H9 (cell line): ENCODE results near the gene MAP3K7. TPM values are rescaled to one million over a fixed set of nuclear protein-coding genes. Genes with fewer than 3 reads are reported as not detected.

ENCODE experiments used
- DNase-seq: peaks from one replicate; pipeline ENCODE4 v3.0.0-alpha.2; 2017
- H2AFZ ChIP-seq: one replicate; pipeline ENCODE4 v1.6.1; 2013; ENCODE audit warnings: mild to moderate bottlenecking, low read length, control low read depth, moderate library complexity
- H2AK5ac ChIP-seq: 2 replicates; pipeline ENCODE4 v1.6.1; 2013; ENCODE audit warnings: low read length, control low read depth, mixed read lengths; ENCODE audit not compliant: insufficient read length
- H2BK120ac ChIP-seq: one replicate; pipeline ENCODE4 v1.6.1; 2013; ENCODE audit warnings: low read depth, mild to moderate bottlenecking, low read length, control low read depth, inconsistent platforms; ENCODE audit not compliant: poor library complexity, severe bottlenecking
- H2BK12ac ChIP-seq: 2 replicates; pipeline ENCODE4 v1.6.1; 2013; ENCODE audit warnings: low read length, control low read depth, mixed read lengths, low read depth; ENCODE audit not compliant: insufficient read length
- H2BK15ac ChIP-seq: 2 replicates; pipeline ENCODE4 v1.6.1; 2013; ENCODE audit warnings: low read depth, low read length, control low read depth
- H2BK20ac ChIP-seq: one replicate; pipeline ENCODE4 v1.6.1; 2013; ENCODE audit warnings: low read depth, mild to moderate bottlenecking, low read length, control low read depth, inconsistent platforms; ENCODE audit not compliant: poor library complexity, severe bottlenecking
- H2BK5ac ChIP-seq: 2 replicates; pipeline ENCODE4 v1.6.1; 2013; ENCODE audit warnings: low read length, control low read depth, mixed read lengths; ENCODE audit not compliant: insufficient read length
- H3K14ac ChIP-seq: 2 replicates; pipeline ENCODE4 v1.6.1; 2013; ENCODE audit warnings: low read length, control low read depth; ENCODE audit not compliant: insufficient read depth
- H3K18ac ChIP-seq: 2 replicates; pipeline ENCODE4 v1.6.1; 2013; ENCODE audit warnings: low read depth, mild to moderate bottlenecking, mixed read lengths, low read length, control low read depth; ENCODE audit not compliant: insufficient read length
- H3K23ac ChIP-seq: 2 replicates; pipeline ENCODE4 v1.6.1; 2013; ENCODE audit warnings: low read length, control low read depth, mixed read lengths, low read depth; ENCODE audit not compliant: insufficient read length
- H3K23me2 ChIP-seq: 2 replicates; pipeline ENCODE4 v1.6.1; 2013; ENCODE audit warnings: low read depth, mild to moderate bottlenecking, mixed read lengths, low read length, control low read depth; ENCODE audit not compliant: insufficient read length, poor library complexity, severe bottlenecking
- H3K27ac ChIP-seq: 2 replicates; pipeline ENCODE4 v1.5.1; 2013; ENCODE audit warnings: low read length, control low read depth, mixed read lengths, low read depth; ENCODE audit not compliant: insufficient read length
- H3K27me3 ChIP-seq: 2 replicates; pipeline ENCODE4 v1.6.1; 2013; ENCODE audit warnings: low read length, control low read depth, inconsistent platforms; ENCODE audit not compliant: insufficient read depth
- H3K4ac ChIP-seq: 2 replicates; pipeline ENCODE4 v1.6.1; 2013; ENCODE audit warnings: low read depth, mild to moderate bottlenecking, control low read depth, inconsistent platforms, low read length, moderate library complexity
- H3K4me1 ChIP-seq: 2 replicates; pipeline ENCODE4 v1.6.1; 2013; ENCODE audit warnings: low read length, control low read depth, inconsistent platforms; ENCODE audit not compliant: insufficient read depth
- H3K4me2 ChIP-seq: 2 replicates; pipeline ENCODE4 v1.6.1; 2013; ENCODE audit warnings: low read length, control low read depth, mixed read lengths; ENCODE audit not compliant: insufficient read length, insufficient read depth
- H3K56ac ChIP-seq: 2 replicates; pipeline ENCODE4 v1.6.1; 2013; ENCODE audit warnings: low read depth, mild to moderate bottlenecking, mixed read lengths, low read length, control low read depth; ENCODE audit not compliant: insufficient read length
- H3K79me1 ChIP-seq: 2 replicates; pipeline ENCODE4 v1.6.1; 2013; ENCODE audit warnings: low read depth, mild to moderate bottlenecking, moderate library complexity, low read length, control low read depth, inconsistent platforms; ENCODE audit not compliant: insufficient read depth, poor library complexity, severe bottlenecking
- H3K79me2 ChIP-seq: 2 replicates; pipeline ENCODE4 v1.6.1; 2013; ENCODE audit warnings: low read length, control low read depth, inconsistent platforms; ENCODE audit not compliant: insufficient read depth
- H3K9ac ChIP-seq: 2 replicates; pipeline ENCODE4 v1.6.1; 2013; ENCODE audit warnings: low read length, control low read depth, mixed read lengths; ENCODE audit not compliant: insufficient read length; ENCODE audit errors: extremely low read depth
- H3K9me3 ChIP-seq: one replicate; pipeline ENCODE4 v1.6.1; 2013; ENCODE audit warnings: low read depth, low read length, inconsistent platforms; ENCODE audit not compliant: control insufficient read depth
- H3T11ph ChIP-seq: one replicate; pipeline ENCODE4 v1.6.1; 2013; ENCODE audit warnings: mild to moderate bottlenecking, low read length, control low read depth, inconsistent platforms
- H4K20me1 ChIP-seq: one replicate; pipeline ENCODE4 v1.6.1; 2013; ENCODE audit not compliant: control insufficient read depth, insufficient read length, insufficient read depth
- H4K5ac ChIP-seq: 2 replicates; pipeline ENCODE4 v1.6.1; 2013; ENCODE audit warnings: low read depth, mild to moderate bottlenecking, mixed read lengths, low read length, control low read depth; ENCODE audit not compliant: insufficient read length
- H4K8ac ChIP-seq: replicated peaks from 2 replicates; pipeline ENCODE4 v1.6.1; 2013; ENCODE audit warnings: low read length, control low read depth, mixed read lengths, low read depth; ENCODE audit not compliant: insufficient read length
- H4K91ac ChIP-seq: 2 replicates; pipeline ENCODE4 v1.6.1; 2013; ENCODE audit warnings: low read depth, mild to moderate bottlenecking, moderate library complexity, mixed read lengths, low read length, control low read depth; ENCODE audit not compliant: insufficient read length
- H3K27ac Mint-ChIP-seq, 3 experiments: 2 replicates in 2 of 3; 3 replicates in 1 of 3; pipeline ENCODE4 v1.8.0; 2020 to 2021; ENCODE audit warnings: mixed read lengths in 3 of 3, mild to moderate bottlenecking in 1 of 3, moderate library complexity in 1 of 3
- H3K27me3 Mint-ChIP-seq: 2 replicates; pipeline ENCODE4 v1.8.0; 2021; ENCODE audit warnings: low read depth, mild to moderate bottlenecking, moderate library complexity, mixed read lengths
- H3K36me3 Mint-ChIP-seq, 3 experiments: 2 replicates in 2 of 3; 3 replicates in 1 of 3; pipeline ENCODE4 v1.8.0; 2020 to 2021; ENCODE audit warnings: low read depth in 3 of 3, mixed read lengths in 3 of 3; ENCODE audit not compliant: insufficient read depth in 1 of 3
- H3K4me1 Mint-ChIP-seq, 2 experiments: 2 replicates each; pipeline ENCODE4 v1.8.0; 2020; ENCODE audit warnings: mixed read lengths in 2 of 2
- H3K4me3 Mint-ChIP-seq, 2 experiments: 2 replicates in 1 of 2; 3 replicates in 1 of 2; pipeline ENCODE4 v1.8.0; 2020 to 2021; ENCODE audit warnings: mild to moderate bottlenecking in 2 of 2, mixed read lengths in 2 of 2, moderate library complexity in 1 of 2
- H3K9me3 Mint-ChIP-seq, 2 experiments: 2 replicates in 1 of 2; 3 replicates in 1 of 2; pipeline ENCODE4 v1.8.0; 2020; ENCODE audit warnings: mild to moderate bottlenecking in 2 of 2, mixed read lengths in 2 of 2, moderate library complexity in 1 of 2
- CTCF ChIP-seq: fragments of 200-600 bp; sonication (generic); conservative IDR thresholded peaks from 3 replicates; pipeline ENCODE4 v1.8.0; 2021; ENCODE audit warnings: antibody characterized with exemption, mild to moderate bottlenecking
- WGBS: extraction: QIAGEN DNeasy Blood & Tissue Kit; methylation state at CpG from one replicate; pipeline ENCODE4 v1.1.7; 2013; ENCODE audit warnings: missing lambda C conversion rate, low lambda C conversion rate, mixed read lengths; ENCODE audit not compliant: insufficient read length; ENCODE audit errors: extremely low coverage; 5-methylcytosine and 5-hydroxymethylcytosine counted together
- total RNA-seq: library from RNA; stranded (reverse); gene quantifications from 2 replicates; pipeline ENCODE4 v1.2.1, GENCODE V29; 2021

Gene MAP3K7
- total RNA-seq, 1 experiment from 2014 or later = 31.3 TPM

- Histone ChIP-seq H3K4me2 (no peak overlapping the region), H4K8ac (no peak overlapping the region), H3K23ac (no peak overlapping the region), H2BK20ac (no peak overlapping the region), H2AFZ (no peak overlapping the region), H2BK15ac (no peak overlapping the region), H4K91ac (no peak overlapping the region), H3K27ac (no peak overlapping the region), H3K14ac (no peak overlapping the region), H3K4ac (no peak overlapping the region), H4K5ac (no peak overlapping the region), H3K18ac (no peak overlapping the region), H2BK12ac (no peak overlapping the region), H3K79me1 (no peaks in the 10 kb centered on the region), H3K23me2 (no peaks in the 10 kb centered on the region), H3K9me3 (no peaks in the 10 kb centered on the region), H2BK120ac (no peak overlapping the region), H2BK5ac (no peak overlapping the region), H3K27me3 (no peaks in the 10 kb centered on the region), H3K79me2 (no peaks in the 10 kb centered on the region), H4K20me1 (no peaks in the 10 kb centered on the region), H3K4me1 (peaks cover 6% of the 10 kb centered on the region; the same call in 1 of the 2 replicates), H3K9ac (no peak overlapping the region), H2AK5ac (no peak overlapping the region), H3T11ph (no peak overlapping the region), H3K56ac (no peak overlapping the region)
- H3K27ac Mint-ChIP-seq = peak overlapping the region in 1 of 3 experiments; percentile 16; a peak in 1 of 7 replicates
- no CpG with 5 or more reads among the region's 8 CpGs for WGBS
- DNase-seq = no peak
- peaks cover 41% of the 10 kb centered on the region in 2 experiments for H3K4me1 Mint-ChIP-seq
- no peak overlapping the region for H3K4me3 Mint-ChIP-seq
- H3K27me3 Mint-ChIP-seq = no peaks in the 10 kb centered on the region
- no peak for TF ChIP-seq CTCF
- H3K9me3 Mint-ChIP-seq = peaks cover 18 to 24% of the 10 kb centered on the region in 2 experiments
- peaks cover 4 to 25% (median 19%) of the 10 kb centered on the region in 3 experiments for H3K36me3 Mint-ChIP-seq
These were observed 103.6 kb downstream of the MAP3K7 start for GRCh38 chr6:90483116-90483839.
